DND-41 (cell line): ENCODE results near the gene SENP8.

ENCODE experiments used
- CTCF ChIP-seq: IDR thresholded peaks from 2 replicates; pipeline ENCODE4 v1.5.1; 2012; ENCODE audit warnings: borderline replicate concordance, low read length, moderate library complexity, mild to moderate bottlenecking; ENCODE audit not compliant: poor library complexity, severe bottlenecking; ENCODE audit errors: extremely low read depth
- EZH2 ChIP-seq: IDR thresholded peaks from 3 replicates; pipeline ENCODE4 v1.6.1; 2012; ENCODE audit warnings: borderline replicate concordance, low read depth, mild to moderate bottlenecking, moderate library complexity, low read length, inconsistent platforms; ENCODE audit not compliant: severe bottlenecking

GRCh38 chr15:72163719-72164118 is 45.5 kb downstream of the SENP8 start:
- TF ChIP-seq CTCF (no peak), EZH2 (no peak)
